Fibroblast of skin of right quadriceps (primary cell): Measurements from ENCODE around the gene SLC1A3.

ENCODE experiments used
- DNase-seq: peaks from one replicate; pipeline ENCODE4 v3.0.0-alpha.2; 2013

SLC1A3 gene

DNA sequence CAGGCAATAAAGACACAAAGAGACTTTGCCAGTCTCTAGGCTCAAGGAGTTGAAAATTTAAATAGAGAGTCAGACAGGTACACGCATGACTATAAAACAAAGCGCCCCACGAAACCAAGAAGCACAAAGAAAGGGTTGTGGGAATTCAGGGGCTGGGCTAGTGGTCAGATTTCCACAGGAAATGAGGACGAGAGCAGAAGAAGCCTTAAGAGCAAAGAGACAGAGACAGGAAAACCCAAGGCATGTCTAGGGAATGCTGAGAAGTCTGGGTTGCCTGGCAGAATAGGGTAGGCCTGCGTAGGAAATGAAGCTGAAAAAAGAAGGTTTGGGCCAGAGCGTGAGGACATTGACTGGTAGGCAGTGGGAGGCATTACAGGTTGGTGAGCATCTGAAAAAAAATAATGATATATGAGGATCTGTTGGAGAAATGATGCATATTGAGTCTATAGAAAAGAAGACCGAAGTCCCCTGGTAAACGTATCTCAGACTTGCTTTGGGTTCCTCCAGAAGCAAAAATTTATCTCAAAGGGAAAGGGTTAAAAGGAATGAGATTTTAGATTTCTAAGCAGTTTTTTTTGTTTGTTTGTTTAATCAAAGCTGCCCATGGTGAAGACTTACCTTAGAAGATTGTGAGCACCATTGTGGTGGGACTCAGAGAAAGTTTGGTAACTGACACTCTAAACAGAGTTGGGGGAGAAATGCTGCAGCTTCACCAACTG lies 51.8 kb downstream of the SLC1A3 start:
- no peak for DNase-seq

DNA sequence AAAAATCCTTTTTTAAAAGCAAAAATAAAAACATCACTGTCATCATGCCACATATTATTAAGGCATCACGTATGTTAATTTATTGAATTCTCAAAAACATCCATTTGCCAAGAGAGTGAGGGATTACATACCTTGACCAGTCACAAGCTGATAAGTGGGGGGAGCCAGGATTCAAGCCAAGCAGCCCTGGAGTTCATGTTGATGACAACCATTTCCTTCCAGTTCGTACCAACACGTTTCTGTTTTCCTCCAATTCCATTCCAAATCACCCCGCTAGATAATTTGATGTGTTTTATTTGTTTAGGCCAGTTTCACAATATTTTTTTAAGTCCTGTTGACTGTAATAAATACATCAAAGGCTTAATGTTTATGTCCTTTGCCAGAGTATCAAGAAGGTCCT lies 53.0 kb downstream of the SLC1A3 start:
- DNase-seq: no peak

DNA sequence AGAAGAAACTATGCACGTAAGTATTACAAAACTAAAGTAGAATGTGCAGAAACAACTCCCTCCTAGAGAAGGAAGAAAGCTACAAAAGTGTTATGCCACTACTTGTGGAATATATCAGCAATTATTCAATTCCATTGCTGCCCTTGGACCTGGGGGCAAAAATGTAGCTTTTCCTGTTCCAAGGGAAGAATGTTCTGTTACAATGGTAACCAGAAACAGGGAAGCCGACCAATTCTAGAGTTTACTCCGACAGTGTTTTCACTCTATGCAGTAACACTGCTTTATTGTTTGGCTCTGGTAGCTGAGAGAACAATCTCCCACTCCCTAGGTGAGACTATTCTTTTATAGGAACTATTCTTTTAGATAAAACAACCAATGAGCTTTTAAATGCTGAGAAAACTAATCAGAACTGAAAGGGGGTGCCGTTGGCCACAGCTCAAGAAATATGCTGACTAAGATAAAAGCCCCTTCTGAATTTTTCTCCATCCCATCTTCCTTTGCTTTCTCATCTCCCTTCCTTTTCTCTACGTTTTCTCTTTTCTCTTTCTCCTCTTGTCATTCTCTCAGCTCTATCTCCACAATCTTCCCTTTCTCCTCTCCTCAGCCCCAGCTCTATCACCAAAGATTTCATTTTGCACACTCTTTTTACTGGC lies 54.1 kb downstream of the SLC1A3 start:
- no peak for DNase-seq

DNA sequence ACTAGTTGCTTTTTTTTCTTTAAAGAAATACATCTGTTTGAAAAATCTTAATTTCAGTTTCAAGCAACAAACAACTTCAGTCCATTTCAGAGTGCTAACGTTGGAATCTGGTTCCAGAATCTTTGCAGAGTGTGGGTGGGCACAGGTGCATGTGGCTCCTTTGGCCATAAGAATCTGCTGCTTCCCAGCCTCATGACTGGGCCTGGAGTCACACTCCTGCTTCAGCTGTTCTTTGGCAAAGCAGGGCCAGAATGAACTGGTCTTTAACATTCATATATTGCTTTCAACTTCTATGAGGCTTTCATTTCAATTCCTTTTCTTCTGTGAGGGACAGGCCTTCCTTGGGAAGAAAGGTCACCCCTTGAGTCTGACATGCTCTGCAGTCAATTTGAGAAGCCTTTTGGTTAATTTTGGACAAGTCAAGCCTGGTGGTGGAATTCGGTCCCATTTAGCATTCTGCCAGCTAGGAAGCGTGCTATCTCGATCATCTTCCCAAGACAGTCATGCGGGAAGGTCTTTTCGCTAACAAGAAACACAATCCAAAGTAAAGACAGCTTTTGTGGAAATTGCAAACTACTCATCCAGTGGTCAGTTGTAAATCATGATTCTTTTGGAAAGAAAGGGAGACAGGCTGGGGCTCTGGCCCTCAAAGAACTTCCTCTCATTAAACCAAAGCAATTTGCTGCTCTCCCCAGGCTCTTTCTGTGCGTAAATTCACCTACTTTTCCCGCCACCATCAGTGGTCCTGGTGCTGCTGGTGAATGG lies 55.2 kb downstream of the SLC1A3 start:
- no peak for DNase-seq

DNA sequence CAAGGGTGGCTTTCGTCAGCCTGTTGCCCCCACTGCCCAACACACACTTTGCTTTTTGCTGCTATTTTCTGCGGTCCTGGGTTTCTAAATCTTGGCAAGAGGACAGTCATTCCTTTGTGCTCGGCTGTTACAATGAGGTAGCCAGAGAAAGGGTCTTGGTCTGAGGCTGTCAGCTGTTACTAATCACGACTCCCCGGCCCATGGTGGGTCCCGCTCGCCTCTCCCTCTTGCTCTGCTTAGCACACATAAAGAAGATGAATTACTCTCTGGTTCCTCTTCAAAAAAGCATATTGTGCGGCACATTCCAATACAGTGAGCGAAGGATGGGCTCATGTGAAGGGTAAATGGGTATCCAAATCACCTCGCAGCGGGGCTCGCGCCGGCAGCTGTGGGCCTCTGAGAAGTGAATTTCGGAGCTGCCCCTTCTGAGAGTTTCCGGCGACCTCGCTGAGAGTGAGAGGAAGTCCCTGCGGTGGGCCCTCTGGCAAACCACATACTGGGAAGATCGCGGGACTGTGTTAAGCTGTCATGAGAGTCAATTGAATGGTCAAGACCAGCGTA lies 56.0 kb downstream of the SLC1A3 start:
- DNase-seq: peak; percentile 55

DNA sequence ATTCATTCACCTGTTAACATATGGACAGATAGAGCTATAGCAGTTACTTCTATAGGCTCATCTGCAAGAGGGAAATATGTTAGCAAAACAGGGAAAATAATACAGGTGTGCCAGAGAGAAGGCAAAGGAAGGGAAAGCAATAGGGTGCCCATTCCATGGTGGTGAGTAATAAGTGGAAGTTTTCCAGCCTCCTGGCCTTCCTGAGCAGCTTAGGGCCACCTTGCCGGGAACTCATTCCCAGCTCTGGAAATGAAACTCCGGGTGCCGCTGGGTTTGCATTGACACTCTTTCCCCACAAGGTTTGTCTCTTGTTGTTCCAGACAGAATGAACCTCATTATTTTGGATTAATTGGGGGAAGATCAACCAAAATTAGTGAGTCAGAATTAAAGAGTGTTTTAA lies 58.4 kb downstream of the SLC1A3 start:
- DNase-seq: no peak

DNA sequence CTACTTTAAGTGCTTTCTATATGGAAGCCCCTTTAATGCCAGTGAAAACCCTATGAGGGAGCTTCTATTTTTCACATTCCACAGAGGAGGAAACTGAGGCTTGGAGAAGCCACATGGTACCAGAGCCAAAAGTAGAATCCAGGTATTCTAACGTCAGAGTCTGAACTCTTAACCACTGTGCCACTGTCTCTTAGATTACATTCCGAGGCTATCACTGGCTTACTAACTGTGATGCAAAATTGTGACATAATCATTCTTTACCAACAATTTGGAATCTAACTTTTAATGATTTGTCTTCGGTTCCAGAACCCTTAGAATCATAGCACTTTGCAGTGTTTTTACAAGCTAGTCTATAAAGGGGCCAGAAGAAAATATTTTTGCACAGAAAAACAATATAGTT lies 59.2 kb downstream of the SLC1A3 start:
- no peak for DNase-seq

DNA sequence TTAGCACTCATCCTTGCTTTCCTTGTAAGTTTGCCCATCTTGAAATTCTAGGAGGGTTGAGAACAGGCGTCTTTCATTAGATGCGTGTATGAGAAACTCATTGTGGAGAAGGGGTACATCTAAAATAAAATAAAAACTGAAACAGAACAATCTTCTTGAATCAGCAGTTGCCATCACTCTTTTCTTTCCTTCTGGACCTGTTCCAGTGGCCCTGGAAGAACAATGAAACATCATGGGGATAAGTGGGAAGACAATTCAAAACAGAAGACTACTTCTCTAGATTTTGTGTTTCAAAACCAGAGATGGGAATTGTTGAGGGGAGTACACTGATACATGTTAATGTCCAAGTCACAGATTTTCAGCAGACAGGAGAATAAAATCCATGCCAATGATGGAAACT lies 59.9 kb downstream of the SLC1A3 start:
- DNase-seq: no peak

DNA sequence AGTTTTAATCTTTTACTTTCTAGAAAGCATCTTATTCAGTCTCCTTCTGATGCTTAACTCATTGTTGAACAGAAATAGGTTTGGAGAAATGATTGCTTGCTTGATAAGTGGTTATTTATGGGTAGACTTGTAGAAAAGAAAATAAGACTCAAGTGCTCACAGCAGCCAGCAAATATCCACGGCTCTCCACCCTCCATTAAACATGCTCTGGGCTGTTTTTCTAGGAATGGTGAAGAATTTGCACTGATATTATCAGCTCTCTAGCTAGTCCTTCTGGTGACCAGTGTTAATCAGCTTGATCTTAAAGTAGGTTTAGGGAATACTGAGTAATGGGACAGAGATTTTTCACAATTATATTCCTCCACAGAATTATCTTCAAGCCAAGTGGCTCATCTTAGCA lies 60.6 kb downstream of the SLC1A3 start:
- no peak for DNase-seq

DNA sequence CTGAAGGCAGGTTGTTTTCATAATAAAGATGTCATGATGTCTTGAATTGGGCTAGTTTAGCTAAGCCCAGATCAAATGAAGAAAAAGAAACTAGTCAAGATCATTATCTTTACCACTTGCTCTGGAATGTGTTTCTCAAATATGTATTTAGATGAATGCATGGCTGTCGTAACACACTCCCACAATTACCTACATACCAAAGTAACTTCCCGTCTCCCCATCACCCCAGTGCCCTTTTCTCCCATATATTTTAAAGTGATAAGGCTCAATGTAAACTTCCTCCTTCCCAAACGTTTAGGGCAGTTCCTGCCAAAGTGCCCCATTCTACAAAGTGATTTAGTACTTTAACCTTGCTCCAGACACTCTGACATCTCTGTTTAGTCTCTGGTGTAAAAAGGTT lies 61.4 kb downstream of the SLC1A3 start:
- DNase-seq: no peak

DNA sequence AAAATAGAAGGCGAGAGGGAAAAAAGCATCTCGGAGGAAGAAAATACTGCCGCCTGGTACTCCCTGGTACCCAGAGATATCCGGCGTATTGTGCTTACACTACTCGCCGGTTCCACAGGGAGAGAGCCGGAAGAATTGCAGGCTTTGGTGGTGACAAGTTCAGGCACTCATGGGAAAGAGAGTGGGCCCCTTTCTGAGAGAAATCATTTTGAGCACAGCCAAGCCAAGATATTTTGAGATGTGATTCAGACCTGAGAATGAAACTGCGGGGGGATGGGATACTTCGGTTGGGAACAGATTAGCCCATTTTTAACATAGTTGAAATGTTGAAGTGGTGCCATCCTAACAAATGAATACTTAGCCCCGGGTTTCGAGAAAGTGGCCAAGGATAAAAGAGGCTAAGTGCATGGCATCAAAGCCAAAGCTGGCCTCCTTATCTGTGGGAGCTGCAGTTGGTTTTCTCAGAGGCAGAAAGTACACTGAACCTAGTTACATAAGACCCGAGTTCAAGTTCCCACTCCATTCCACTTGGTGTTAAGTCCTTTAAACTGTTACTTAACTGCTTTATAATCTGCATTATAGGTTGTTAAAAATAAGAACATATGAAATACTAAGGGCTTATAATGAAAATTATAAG lies 62.7 kb downstream of the SLC1A3 start:
- DNase-seq: peak; percentile 46

DNA sequence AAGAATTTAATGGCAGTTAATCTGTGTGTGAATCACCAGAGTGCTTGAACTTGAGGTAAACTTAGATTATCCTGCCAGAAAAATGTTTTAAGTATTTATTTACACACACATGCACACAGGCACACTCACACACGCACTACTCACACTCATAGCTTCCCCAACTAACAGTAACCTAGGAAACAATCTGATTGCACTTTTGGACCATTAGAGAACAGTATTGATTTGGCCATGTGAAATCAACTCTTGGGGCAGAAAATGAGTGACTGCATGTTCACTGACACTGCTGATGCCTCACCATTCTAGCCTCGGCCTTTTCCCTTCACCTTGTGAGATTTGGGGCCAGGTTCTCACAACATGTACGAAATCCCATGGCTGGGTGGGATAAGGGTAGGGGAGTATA lies 64.1 kb downstream of the SLC1A3 start:
- DNase-seq: no peak

DNA sequence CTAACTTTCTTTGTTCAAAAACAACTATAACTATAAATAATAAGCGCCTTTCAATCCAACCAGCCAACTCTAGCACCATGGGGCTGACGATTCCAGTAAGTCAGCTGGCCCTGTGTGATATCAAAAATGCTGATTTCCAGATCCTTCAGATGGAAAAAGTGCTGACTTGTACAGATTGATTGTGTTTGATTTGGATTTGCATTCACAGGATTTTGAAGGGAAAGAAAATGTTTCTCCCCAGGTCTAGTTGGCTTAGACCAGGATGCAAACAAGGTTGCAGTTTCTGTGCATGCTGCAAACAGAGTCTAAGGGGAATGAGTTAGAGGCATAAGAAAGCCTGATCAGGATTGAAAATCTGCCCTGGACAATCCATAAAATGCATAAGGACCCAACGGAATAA lies 68.9 kb downstream of the SLC1A3 start:
- no peak for DNase-seq

DNA sequence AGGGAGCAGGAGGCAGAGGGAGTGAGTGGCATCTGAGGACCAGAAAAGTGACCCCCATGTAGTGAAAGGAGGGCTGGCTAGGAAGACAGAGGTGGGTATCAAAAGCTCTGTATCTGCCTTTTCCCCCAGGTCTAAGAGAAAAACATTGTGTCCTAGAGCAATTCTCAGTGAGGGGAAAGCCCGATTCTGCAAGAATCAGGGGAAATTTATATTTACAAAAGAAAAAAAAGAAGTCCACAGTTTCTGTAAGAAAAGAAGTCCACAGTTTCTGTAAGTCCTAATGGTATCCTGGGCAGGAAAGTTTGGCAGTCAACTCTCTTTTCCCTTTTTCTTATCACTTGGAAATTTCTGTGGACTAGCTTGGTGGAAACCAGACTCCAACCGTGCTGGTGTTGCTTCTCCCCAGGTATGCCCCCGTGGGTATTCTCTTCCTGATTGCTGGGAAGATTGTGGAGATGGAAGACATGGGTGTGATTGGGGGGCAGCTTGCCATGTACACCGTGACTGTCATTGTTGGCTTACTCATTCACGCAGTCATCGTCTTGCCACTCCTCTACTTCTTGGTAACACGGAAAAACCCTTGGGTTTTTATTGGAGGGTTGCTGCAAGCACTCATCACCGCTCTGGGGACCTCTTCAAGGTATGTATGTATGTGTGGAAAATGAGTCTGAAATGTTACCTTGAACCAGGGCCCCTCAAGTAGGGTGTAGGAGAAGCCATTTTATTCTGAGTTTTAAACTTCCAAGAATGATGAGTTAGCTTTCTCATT lies 73.0 kb downstream of the SLC1A3 start:
- DNase-seq: no peak

DNA sequence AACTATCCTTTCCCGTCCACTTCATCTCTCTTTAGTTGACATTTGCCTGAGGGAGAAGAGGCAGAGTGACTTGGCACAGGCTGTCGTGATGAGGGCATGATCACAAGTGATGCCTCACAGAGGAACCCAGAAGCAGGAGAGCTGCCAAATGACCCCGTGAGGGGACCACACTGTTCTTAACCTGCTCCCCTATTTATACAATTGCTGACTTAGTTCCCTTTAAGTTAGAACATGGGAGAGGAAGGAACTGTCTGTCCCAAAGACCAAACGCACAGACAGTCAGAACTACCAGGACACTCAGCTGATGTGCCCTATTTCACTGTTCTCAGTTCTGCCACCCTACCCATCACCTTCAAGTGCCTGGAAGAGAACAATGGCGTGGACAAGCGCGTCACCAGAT lies 73.7 kb downstream of the SLC1A3 start:
- no peak for DNase-seq

DNA sequence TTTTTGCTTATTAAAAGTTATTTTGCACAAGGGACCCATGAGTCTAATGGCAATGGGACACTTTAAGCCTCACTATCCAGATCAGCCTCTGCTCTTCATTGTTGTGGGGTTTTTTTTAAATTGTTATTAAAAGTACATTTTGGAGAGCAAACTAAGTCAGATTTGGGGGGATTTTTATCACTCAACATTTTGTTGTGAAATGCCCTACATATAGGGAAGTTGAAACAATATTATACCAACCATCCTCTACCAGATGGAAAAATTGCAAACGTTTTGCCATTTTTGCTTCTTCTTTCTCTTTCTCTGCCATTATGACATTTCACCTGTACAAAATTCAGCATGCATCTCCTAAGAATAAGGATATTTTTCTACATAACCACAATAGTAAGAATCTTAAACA lies 75.3 kb downstream of the SLC1A3 start:
- no peak for DNase-seq

DNA sequence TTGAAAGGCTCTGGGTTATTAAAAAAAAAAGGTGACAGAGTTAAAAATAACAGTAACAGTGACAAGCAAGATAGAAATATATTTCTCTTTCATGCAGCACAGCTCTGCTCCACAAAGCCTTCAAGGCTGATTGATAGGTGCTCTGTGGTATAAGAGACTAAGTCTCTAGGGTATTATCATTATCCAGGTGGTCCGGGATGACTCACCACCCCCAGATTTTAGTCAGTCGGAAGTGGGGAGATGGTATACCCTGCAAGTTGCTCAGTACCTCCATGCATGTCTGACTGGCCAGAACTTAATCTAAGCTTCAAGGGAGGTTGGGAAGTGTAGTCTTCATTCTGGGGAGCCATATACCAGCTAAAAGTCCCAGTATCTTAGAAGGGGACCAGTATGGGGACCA lies 76.1 kb downstream of the SLC1A3 start:
- DNase-seq: no peak

DNA sequence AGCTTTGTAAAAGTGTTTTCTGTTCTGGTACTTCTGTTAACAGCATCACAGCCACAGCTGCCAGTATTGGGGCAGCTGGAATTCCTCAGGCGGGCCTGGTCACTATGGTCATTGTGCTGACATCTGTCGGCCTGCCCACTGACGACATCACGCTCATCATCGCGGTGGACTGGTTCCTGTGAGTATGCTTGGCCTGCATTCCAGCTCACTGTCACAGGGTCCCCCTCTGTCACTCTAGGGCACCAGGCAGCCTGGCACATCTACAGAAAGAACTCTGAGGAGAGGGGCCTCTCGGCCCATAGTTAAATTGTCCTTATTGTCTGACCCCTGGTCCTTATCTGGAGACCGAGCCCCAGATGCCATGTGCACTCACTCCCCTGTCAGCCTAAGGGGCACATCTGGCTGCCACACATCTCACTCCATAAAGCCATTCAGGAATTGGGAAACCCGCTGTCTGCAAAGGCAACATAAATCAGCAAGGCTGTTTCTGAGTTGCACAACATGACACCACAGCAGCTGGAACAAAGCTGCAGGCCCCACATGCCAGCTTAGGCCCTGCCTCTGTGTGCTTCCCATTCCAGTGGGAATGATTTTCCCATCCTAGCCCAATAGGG lies 77.5 kb downstream of the SLC1A3 start:
- peak; percentile 86 for DNase-seq

DNA sequence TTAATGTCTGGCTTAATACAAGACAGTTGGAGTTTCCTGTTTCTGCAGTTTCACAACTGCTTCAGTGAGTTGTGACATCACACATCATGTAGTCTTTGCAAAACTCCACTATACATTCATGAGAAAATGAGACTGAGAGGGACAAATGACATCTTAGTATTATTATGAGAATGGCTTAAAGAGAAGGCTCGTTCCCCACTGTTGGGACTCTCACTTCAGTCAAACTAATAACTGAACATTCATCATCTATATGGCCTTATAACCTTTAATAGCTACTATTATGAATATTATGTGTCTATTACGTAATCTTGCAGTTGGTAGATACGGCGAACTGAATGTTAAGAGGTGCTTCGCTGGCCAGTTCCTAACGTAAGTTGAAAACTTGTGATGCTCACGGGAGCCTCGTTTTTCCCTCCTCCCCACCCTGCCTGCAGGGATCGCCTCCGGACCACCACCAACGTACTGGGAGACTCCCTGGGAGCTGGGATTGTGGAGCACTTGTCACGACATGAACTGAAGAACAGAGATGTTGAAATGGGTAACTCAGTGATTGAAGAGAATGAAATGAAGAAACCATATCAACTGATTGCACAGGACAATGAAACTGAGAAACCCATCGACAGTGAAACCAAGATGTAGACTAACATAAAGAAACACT lies 79.4 kb downstream of the SLC1A3 start:
- peak; percentile 39 for DNase-seq

DNA sequence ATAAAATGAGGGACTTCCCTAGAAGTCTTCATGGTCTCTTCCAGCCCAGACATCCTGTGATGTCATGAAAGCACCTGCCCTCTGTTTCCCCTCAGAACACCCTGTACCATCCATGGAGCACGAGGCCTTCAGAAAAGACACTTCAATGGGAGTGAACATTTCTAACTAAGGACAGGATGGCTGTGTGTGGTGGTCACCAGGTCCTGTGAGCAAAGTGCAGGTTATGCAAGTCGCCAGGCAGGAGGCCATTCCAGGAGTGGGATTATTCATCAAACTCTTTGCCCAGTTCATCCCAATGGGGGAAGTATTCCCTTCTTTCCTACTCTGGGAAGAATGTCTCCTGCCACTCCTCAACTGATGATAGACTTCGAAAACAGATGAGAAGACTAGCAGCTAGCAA lies 80.5 kb downstream of the SLC1A3 start:
- DNase-seq: no peak

DNA sequence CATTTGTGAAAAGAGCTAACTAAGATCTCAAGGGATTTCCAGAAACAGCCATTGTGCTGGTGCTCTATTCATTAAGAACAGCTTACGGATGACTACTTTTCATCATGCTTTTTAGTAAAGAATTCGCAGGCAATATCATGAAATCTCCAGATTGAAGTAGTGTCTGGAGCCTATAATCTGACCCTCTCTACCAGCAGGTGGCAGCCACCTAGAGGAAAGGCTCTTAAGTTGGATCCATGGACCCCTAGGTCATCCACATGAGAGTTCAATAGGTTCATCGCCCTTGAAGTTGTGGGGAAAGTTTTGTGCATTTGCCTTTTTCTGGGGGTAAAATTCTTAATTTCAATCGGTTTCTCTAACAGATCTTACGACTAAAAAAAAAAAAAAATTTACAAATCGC lies 82.3 kb downstream of the SLC1A3 start:
- DNase-seq: no peak

DNA sequence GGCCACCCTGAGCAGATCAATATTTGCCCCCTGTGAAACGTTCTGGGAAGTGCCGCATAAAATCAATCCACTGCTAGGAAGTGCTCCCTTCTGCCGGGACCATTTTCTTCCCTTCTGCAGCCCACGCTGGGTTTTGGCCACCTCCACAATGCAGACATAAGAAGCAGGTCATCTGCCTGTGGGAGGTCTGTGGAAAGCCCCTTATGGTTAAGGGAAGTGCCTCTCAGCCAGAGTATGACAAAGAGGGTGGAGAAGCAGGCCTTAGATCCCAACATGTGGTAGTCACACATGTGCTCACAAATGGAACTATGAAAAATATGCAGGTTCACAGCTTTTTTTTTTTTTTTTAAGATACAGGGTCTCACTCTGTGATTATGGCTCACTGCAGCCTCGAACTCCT lies 82.8 kb downstream of the SLC1A3 start:
- peak; percentile 77 for DNase-seq
